Measurements from ENCODE around the gene IGFBP6. TPM values are rescaled to one million over a fixed set of nuclear protein-coding genes. Genes with fewer than 3 reads are reported as not detected.

The IGFBP6 gene
- total and polyA plus RNA-seq, 9 of the 15 experiments (the other 6 are each of a cell fraction or from before 2014, with no cell fraction given), result 0.15 to 1.4 (median 0.54) TPM

- TF ChIP-seq ZNF609 (CRISPR knock-in tag; IDR thresholded peaks at IDR 0.05; ENCODE audit: borderline replicate concordance) (no peak), MAZ (CRISPR knock-in tag; conservative IDR thresholded peaks at IDR 0.05 in 1 of 2, IDR thresholded peaks at IDR 0.05 in 1 of 2) (no peak), POLR2H (tag; IDR thresholded peaks at IDR 0.05; ENCODE audit: low read depth) (no peak), RBFOX2 (IDR thresholded peaks at IDR 0.05; ENCODE audit: low read depth, low read length) (no peak), RBM25 (IDR thresholded peaks at IDR 0.05; ENCODE audit: low read depth, low read length, severe bottlenecking) (no peak), CLOCK (CRISPR knock-in tag; IDR thresholded peaks at IDR 0.05; ENCODE audit: borderline replicate concordance) (no peak)
Observed at GRCh38 chr12:53056901-53057300, 40.6 kb upstream of the IGFBP6 start (continued).
